Smooth muscle cell (in vitro differentiated cells): ENCODE measurements around the gene PRR23B. TPM values are rescaled to one million over a fixed set of nuclear protein-coding genes. Genes with fewer than 3 reads are reported as not detected.

Source experiments
- DNase-seq: peaks from one replicate; lab custom pipeline; 2025; ENCODE audit not compliant: unreplicated experiment; lab: John Stamatoyannopoulos, UW
- H2AFZ ChIP-seq: fragments of 200-600 bp; sonication (generic); 2 replicates; pipeline ENCODE4 v1.6.0; 2016; ENCODE audit warnings: antibody characterized with exemption, low read depth, mild to moderate bottlenecking
- H3F3A ChIP-seq: fragments of 200-600 bp; sonication (generic); 2 replicates; pipeline ENCODE4 v1.6.0; 2017; ENCODE audit warnings: antibody characterized with exemption, low read depth
- H3K27ac ChIP-seq: fragments of 200-600 bp; sonication (generic); 2 replicates; pipeline ENCODE4 v1.5.1; 2016; ENCODE audit warnings: low read depth, mild to moderate bottlenecking
- H3K27me3 ChIP-seq: fragments of 200-600 bp; sonication (generic); 2 replicates; pipeline ENCODE4 v1.6.1; 2016; ENCODE audit warnings: low read depth, mild to moderate bottlenecking
- H3K36me3 ChIP-seq: fragments of 200-600 bp; sonication (generic); 2 replicates; pipeline ENCODE4 v1.5.1; 2016; ENCODE audit warnings: low read depth
- H3K4me1 ChIP-seq: fragments of 200-600 bp; sonication (generic); 2 replicates; pipeline ENCODE4 v1.5.1; 2016; ENCODE audit warnings: low read depth
- H3K4me2 ChIP-seq: fragments of 200-600 bp; sonication (generic); 2 replicates; pipeline ENCODE4 v1.6.0; 2016; ENCODE audit warnings: mild to moderate bottlenecking
- H3K4me3 ChIP-seq: fragments of 200-600 bp; sonication (generic); 2 replicates; pipeline ENCODE4 v1.5.1; 2016; ENCODE audit warnings: mild to moderate bottlenecking
- H3K79me2 ChIP-seq: fragments of 200-600 bp; sonication (generic); 2 replicates; pipeline ENCODE4 v1.6.0; 2016; ENCODE audit warnings: low read depth, mild to moderate bottlenecking
- H3K9ac ChIP-seq: fragments of 200-600 bp; sonication (generic); 2 replicates; pipeline ENCODE4 v1.6.0; 2016; ENCODE audit warnings: low read depth
- H3K9me3 ChIP-seq: fragments of 200-600 bp; sonication (generic); replicated peaks from 2 replicates; pipeline ENCODE4 v1.5.1; 2016; ENCODE audit warnings: low read depth
- H4K20me1 ChIP-seq: fragments of 200-600 bp; sonication (generic); 2 replicates; pipeline ENCODE4 v1.6.0; 2016; ENCODE audit warnings: low read depth
- WGBS: methylation state at CpG from one replicate; pipeline ENCODE4 v1.1.7; 2016; ENCODE audit warnings: low lambda C conversion rate; 5-methylcytosine and 5-hydroxymethylcytosine counted together
- polyA plus RNA-seq: library from polyadenylated mRNA; unstranded; fragments of >200 nt; fragmentation: Nextera tagmentation; extraction: Ambion mirVana; gene quantifications from 2 replicates; pipeline ENCODE4 v1.2.1, GENCODE V29; 2016
- total RNA-seq: library from RNA; depleted of rRNA; stranded (reverse); fragments of >200 nt; gene quantifications from 2 replicates; pipeline ENCODE4 v1.2.3, GENCODE V29; 2014
- TF ChIP-seq, protein P1 (sequence below): fragments of 200-600 bp; sonication (generic); IDR thresholded peaks from 2 replicates; pipeline ENCODE4 v1.5.1; 2017; ENCODE audit warnings: borderline replicate concordance, mild to moderate bottlenecking, antibody characterized with exemption; ENCODE audit not compliant: insufficient read depth, poor library complexity, severe bottlenecking

PRR23B gene
- total and polyA plus RNA-seq, 2 experiments from 2014 or later, result not detected

DNA sequence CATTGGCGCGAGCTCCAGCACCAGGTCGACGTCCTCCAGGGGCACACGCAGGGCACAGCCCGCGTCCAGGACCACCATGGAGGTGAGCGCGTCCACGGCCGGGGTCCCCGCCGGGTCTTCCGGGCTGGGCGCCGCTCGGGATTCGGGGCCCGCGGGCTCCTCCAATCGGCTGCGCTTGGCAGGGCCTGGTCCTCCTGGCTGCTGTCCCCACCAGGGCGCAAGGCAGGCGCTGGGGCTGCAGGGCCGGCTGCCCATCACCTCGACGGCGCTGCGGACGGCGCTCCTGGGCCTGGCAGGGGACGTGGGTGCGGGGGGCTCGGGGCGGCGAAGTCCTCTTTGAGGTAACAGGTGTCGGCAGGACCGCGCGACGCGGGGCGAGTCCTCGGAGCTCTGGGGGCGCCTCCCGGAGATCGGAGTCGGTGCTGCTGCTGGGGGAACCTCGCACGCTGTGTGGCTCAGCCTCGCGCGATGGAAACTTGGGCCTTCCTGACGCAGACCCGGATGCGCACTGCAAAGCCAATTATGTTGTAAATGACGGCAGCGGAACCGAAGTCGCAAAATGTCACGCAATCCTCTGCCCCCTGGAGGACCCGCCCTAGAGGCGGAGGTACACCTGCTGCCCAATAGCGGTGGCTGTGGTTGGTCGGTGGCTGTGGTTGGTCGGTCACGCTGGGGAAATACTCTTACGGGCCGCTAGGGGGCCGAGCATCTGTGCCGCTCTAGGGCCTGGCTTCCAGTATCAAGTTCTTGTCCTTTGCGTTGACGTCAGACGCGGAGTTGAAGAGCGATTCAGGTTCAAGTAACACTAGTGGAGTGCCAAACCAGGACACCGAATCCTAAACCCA lies 23.9 kb upstream of the PRR23B start, which contains the start of gene PRR23C:
Gene PRR23C (minus strand): TSS at position 527 of the 845 bp plus-strand sequence. CDS start 272 bp downstream, at position 255.
- TF ChIP-seq, protein P1, sequence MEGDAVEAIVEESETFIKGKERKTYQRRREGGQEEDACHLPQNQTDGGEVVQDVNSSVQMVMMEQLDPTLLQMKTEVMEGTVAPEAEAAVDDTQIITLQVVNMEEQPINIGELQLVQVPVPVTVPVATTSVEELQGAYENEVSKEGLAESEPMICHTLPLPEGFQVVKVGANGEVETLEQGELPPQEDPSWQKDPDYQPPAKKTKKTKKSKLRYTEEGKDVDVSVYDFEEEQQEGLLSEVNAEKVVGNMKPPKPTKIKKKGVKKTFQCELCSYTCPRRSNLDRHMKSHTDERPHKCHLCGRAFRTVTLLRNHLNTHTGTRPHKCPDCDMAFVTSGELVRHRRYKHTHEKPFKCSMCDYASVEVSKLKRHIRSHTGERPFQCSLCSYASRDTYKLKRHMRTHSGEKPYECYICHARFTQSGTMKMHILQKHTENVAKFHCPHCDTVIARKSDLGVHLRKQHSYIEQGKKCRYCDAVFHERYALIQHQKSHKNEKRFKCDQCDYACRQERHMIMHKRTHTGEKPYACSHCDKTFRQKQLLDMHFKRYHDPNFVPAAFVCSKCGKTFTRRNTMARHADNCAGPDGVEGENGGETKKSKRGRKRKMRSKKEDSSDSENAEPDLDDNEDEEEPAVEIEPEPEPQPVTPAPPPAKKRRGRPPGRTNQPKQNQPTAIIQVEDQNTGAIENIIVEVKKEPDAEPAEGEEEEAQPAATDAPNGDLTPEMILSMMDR, result no peak
- Histone ChIP-seq H2AFZ (no peak within 1 kb of the TSS), H3K9ac (no peak within 1 kb of the TSS), H3K4me2 (no peak within 1 kb of the TSS), H3K36me3 (no peaks in the 10 kb centered on the region), H3K4me1 (no peaks in the 10 kb centered on the region), H3K27ac (no peak within 1 kb of the TSS), H3K79me2 (no peaks in the 10 kb centered on the region), H3K4me3 (no peak within 1 kb of the TSS), H3F3A (no peaks in the 10 kb centered on the region), H3K27me3 (no peaks in the 10 kb centered on the region), H4K20me1 (no peaks in the 10 kb centered on the region), H3K9me3 (no peaks in the 10 kb centered on the region)
- 96% methylated on average over 76 of the region's 77 CpGs for WGBS
- no peak for DNase-seq

DNA sequence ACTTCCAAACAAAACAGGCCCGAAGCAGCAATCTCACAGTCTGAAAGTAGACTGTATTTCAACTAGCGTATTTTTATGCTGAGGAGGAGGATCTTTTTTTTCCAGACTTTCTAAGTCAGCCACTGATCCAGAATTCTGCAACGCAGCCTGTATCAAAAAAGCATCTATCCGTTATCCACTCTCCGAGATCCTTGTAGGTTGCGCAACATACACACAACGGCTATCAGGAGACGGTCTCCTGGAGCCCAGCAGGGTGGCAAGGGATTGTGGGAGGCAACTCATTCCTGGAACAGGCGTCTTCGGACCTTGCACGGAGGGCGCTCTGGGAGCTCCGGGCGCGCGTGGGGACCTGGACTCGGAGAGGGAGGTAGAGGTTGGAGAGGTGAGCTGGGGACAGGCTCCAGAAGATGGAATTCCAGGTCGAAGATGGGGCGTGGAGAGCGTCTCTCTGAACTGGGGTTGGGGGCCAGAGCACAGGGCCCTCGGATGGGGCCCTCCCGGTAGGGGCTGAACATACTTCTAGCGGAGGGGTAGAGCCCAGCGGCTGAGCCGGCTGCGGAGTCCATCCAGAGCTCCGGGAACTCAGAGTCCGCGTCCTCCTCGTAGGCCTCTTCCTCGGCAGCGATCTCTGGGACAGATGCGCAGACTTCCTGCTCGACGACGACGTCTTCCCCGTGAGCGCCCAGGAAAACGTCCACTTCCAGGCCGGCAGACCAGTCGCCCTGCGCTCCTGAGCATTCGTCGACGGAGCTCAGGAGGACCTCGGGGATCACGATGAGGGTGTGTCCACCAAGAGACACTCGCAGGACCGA lies 23.0 kb upstream of the PRR23B start:
- Histone ChIP-seq H3K79me2 (no peaks in the 10 kb centered on the region), H3K9me3 (no peaks in the 10 kb centered on the region), H3K27ac (no peak overlapping the region), H3K9ac (no peak overlapping the region), H2AFZ (no peak overlapping the region), H3K4me1 (no peaks in the 10 kb centered on the region), H3K4me2 (no peak overlapping the region), H3F3A (no peaks in the 10 kb centered on the region), H3K36me3 (no peaks in the 10 kb centered on the region), H3K27me3 (no peaks in the 10 kb centered on the region), H4K20me1 (no peaks in the 10 kb centered on the region), H3K4me3 (no peak overlapping the region)
- 95% methylated on average over 48 of the region's 50 CpGs for WGBS
- DNase-seq, result no peak
- TF ChIP-seq, protein P1, result no peak

DNA sequence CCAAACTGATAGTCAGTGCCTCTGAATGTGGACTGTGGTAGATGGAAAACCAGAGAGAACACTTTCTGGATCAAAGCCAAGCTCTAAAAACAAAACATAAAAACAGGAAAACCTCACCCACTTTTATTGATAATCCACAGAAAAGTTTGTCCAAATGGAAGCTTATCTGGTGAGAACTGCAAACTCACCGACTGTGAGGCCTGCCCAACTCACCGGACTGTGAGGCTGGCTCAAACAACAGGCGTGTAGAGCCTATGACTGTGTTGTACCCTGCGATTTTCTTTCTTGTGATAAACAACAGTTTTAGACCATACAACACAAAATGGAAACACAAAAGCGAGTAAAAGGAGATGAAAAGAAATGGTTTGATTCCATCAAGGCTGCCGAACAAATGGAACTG lies 16.8 kb upstream of the PRR23B start:
- H3K9ac ChIP-seq, result no peak overlapping the region
- no peaks in the 10 kb centered on the region for H3K36me3 ChIP-seq
- H4K20me1 ChIP-seq, result no peaks in the 10 kb centered on the region
- no peak overlapping the region for H3K27ac ChIP-seq
- no peaks in the 10 kb centered on the region for H3K27me3 ChIP-seq
- no peak overlapping the region for H2AFZ ChIP-seq
- no peaks in the 10 kb centered on the region for H3K9me3 ChIP-seq
- no peak overlapping the region for H3K4me3 ChIP-seq
- no peaks in the 10 kb centered on the region for H3F3A ChIP-seq
- WGBS, result 91% methylated on average over 6 of the region's 6 CpGs
- no peak for DNase-seq
- TF ChIP-seq, protein P1, result no peak
- no peaks in the 10 kb centered on the region for H3K4me1 ChIP-seq
- no peaks in the 10 kb centered on the region for H3K79me2 ChIP-seq
- no peak overlapping the region for H3K4me2 ChIP-seq
